IMR-90 (cell line): ENCODE results near the gene CCDC182. TPM values are rescaled to one million over a fixed set of nuclear protein-coding genes. Genes with fewer than 3 reads are reported as not detected.

Experiments used
- ATAC-seq: fragments of 200-7000 bp; cut with Tn5 transposase; 2 replicates; pipeline ENCODE4 v1.9.1; 2020; ENCODE audit warnings: low read depth, mild to moderate bottlenecking, moderate library complexity
- BruUV-seq: library from RNA; stranded (reverse); fragments of 400-500 nt; replicated peaks from 2 replicates; lab custom pipeline; 2021; lab: Mats Ljungman, UMichigan
- CTCF ChIA-PET: fragments of 300-600 bp; formaldehyde crosslinking; extraction: SDS; loops from one replicate; lab custom pipeline; 2021; ENCODE audit warnings: antibody characterized with exemption; lab: Yijun Ruan, JAX
- POLR2A ChIA-PET: fragments of 300-600 bp; sonication (Branson Sonifier 250); formaldehyde crosslinking; loops from one replicate; lab custom pipeline; 2022; ENCODE audit warnings: antibody characterized with exemption; ENCODE audit not compliant: unreplicated experiment; lab: Charles Lee
- DNase-seq: peaks from one replicate; pipeline ENCODE4 v3.0.0; 2013
- H2AFZ ChIP-seq: replicated peaks from 2 replicates; pipeline ENCODE3; 2013; ENCODE audit warnings: low read length, mild to moderate bottlenecking; ENCODE audit not compliant: poor library complexity
- H2AK5ac ChIP-seq: 2 replicates; pipeline ENCODE4 v1.6.1; 2013; ENCODE audit warnings: low read depth, low read length, inconsistent platforms
- H2AK9ac ChIP-seq: replicated peaks from 2 replicates; pipeline ENCODE3; 2013; ENCODE audit warnings: mild to moderate bottlenecking, low read depth, low read length, moderate library complexity; ENCODE audit not compliant: poor library complexity
- H2BK120ac ChIP-seq: 2 replicates; pipeline ENCODE4 v1.6.1; 2013; ENCODE audit warnings: low read depth, low read length, inconsistent platforms
- H2BK15ac ChIP-seq: 3 replicates; pipeline ENCODE4 v1.6.1; 2013; ENCODE audit warnings: low read depth, low read length, inconsistent platforms
- H2BK20ac ChIP-seq: 2 replicates; pipeline ENCODE4 v1.6.1; 2013; ENCODE audit warnings: low read depth, mild to moderate bottlenecking, inconsistent platforms, low read length, moderate library complexity
- H2BK5ac ChIP-seq: 2 replicates; pipeline ENCODE4 v1.6.1; 2013; ENCODE audit warnings: mild to moderate bottlenecking, low read depth, low read length, inconsistent platforms; ENCODE audit not compliant: poor library complexity, severe bottlenecking
- H3K14ac ChIP-seq: replicated peaks from 2 replicates; pipeline ENCODE4 v1.6.1; 2013; ENCODE audit warnings: low read depth, low read length, inconsistent platforms
- H3K18ac ChIP-seq: 2 replicates; pipeline ENCODE4 v1.6.1; 2013; ENCODE audit warnings: low read depth, low read length, control low read depth
- H3K23ac ChIP-seq: 2 replicates; pipeline ENCODE4 v1.6.1; 2013; ENCODE audit warnings: low read depth, low read length, inconsistent platforms
- H3K27ac ChIP-seq: 2 replicates; pipeline ENCODE4 v1.5.1; 2013; ENCODE audit warnings: mild to moderate bottlenecking, control low read depth, low read length; ENCODE audit not compliant: insufficient read depth
- H3K27me3 ChIP-seq: 2 replicates; pipeline ENCODE4 v1.6.1; 2013; ENCODE audit warnings: low read length; ENCODE audit not compliant: control insufficient read depth, insufficient read depth
- H3K36me3 ChIP-seq: 2 replicates; pipeline ENCODE4 v1.6.1; 2013; ENCODE audit warnings: low read length, mixed read lengths; ENCODE audit not compliant: control insufficient read depth, insufficient read depth
- H3K4ac ChIP-seq: 2 replicates; pipeline ENCODE4 v1.6.1; 2013; ENCODE audit warnings: low read depth, low read length, inconsistent platforms
- H3K4me1 ChIP-seq: 2 replicates; pipeline ENCODE4 v1.6.1; 2013; ENCODE audit warnings: low read length, mixed read lengths; ENCODE audit not compliant: control insufficient read depth, insufficient read depth
- H3K4me2 ChIP-seq: 2 replicates; pipeline ENCODE4 v1.6.1; 2013; ENCODE audit warnings: low read depth, mild to moderate bottlenecking, control low read depth, low read length, moderate library complexity
- H3K4me3 ChIP-seq: 2 replicates; pipeline ENCODE4 v1.5.1; 2013; ENCODE audit warnings: low read depth, mild to moderate bottlenecking, control low read depth, low read length, moderate library complexity; ENCODE audit not compliant: insufficient read depth
- H3K56ac ChIP-seq: 2 replicates; pipeline ENCODE4 v1.6.1; 2013; ENCODE audit warnings: low read length, inconsistent platforms; ENCODE audit not compliant: insufficient read depth; ENCODE audit errors: extremely low read depth
- H3K79me1 ChIP-seq, 2 experiments: 2 replicates each; pipeline ENCODE4 v1.6.1; 2013; ENCODE audit warnings: low read length in 2 of 2, inconsistent platforms in 1 of 2, low read depth in 1 of 2
- H3K9ac ChIP-seq: 2 replicates; pipeline ENCODE4 v1.6.1; 2013; ENCODE audit warnings: low read depth, low read length, control low read depth
- H3K9me1 ChIP-seq: 2 replicates; pipeline ENCODE4 v1.6.1; 2013; ENCODE audit warnings: low read length, inconsistent platforms; ENCODE audit not compliant: insufficient read depth
- H3K9me3 ChIP-seq: 2 replicates; pipeline ENCODE4 v1.6.1; 2013; ENCODE audit warnings: low read length; ENCODE audit not compliant: control insufficient read depth, insufficient read depth
- H4K20me1 ChIP-seq: 2 replicates; pipeline ENCODE4 v1.6.1; 2013; ENCODE audit warnings: low read length, inconsistent platforms; ENCODE audit not compliant: insufficient read depth
- H4K5ac ChIP-seq: 2 replicates; pipeline ENCODE4 v1.6.1; 2013; ENCODE audit warnings: mild to moderate bottlenecking, low read depth, low read length, control low read depth
- H4K8ac ChIP-seq, 2 experiments: 2 replicates each; pipeline ENCODE4 v1.6.1; 2013; ENCODE audit warnings: low read depth in 2 of 2, low read length in 2 of 2, control low read depth in 1 of 2, inconsistent platforms in 1 of 2
- H4K91ac ChIP-seq: 2 replicates; pipeline ENCODE4 v1.6.1; 2013; ENCODE audit warnings: low read depth, low read length, inconsistent platforms; ENCODE audit not compliant: insufficient read depth
- CEBPB ChIP-seq: IDR thresholded peaks from 2 replicates; pipeline ENCODE4 v1.6.1; 2012; ENCODE audit warnings: low read depth, low read length, improper control_type of control experiment
- USF2 ChIP-seq: fragments of 150-350 bp; IDR thresholded peaks from 2 replicates; pipeline ENCODE4 v1.6.1; 2017; ENCODE audit warnings: mild to moderate bottlenecking, antibody characterized with exemption, low read length, low read depth
- WGBS, 2 experiments: methylation state at CpG; one replicate each; pipeline versions ENCODE4 v1.1.5 to v1.1.7; 2013; ENCODE audit warnings: missing lambda C conversion rate in 2 of 2; ENCODE audit not compliant: insufficient read length in 1 of 2; ENCODE audit errors: extremely low coverage in 2 of 2; 5-methylcytosine and 5-hydroxymethylcytosine counted together
- dilution Hi-C: fragments of 300-500 bp; cut with HindIII; formaldehyde crosslinking; loops from one replicate; pipeline ENCODE4 v1.14.3; 2018; ENCODE audit warnings: low sequenced_read_pairs; ENCODE audit not compliant: unreplicated experiment
- in situ Hi-C: fragments of 300-500 bp; cut with MboI; formaldehyde crosslinking; loops from 3 replicates; pipeline ENCODE4 v1.14.3; 2019; ENCODE audit warnings: low sequenced_read_pairs, inconsistent platforms, mixed read lengths
- intact Hi-C: fragments of 100-400 bp; cut with micrococcal nuclease; formaldehyde crosslinking; loops from 2 replicates; pipeline ENCODE4 v1.10.0; 2022
- polyA plus RNA-seq, 3 experiments: library from polyadenylated mRNA; depleted of rRNA; stranded (reverse); fragments of >200 nt; gene quantifications; 2 replicates each; pipeline ENCODE4 v1.2.3, GENCODE V29; 2012; ENCODE audit warnings: low replicate concordance in 1 of 3
- total RNA-seq: library from RNA; depleted of rRNA; stranded (reverse); fragments of >200 nt; gene quantifications from 2 replicates; pipeline ENCODE4 v1.2.3, GENCODE V29; 2012

The CCDC182 gene
- total and polyA plus RNA-seq, 2 of the 4 experiments (the other 2 are of a cell fraction): not detected

GRCh38 chr17:57735707-57736106, 9.4 kb downstream of the CCDC182 start:
- no peak overlapping the region for H4K91ac ChIP-seq
- no peak overlapping the region for H2AK9ac ChIP-seq
- no peaks in the 10 kb centered on the region for H3K36me3 ChIP-seq
- no peak overlapping the region for H2BK120ac ChIP-seq
- H4K8ac ChIP-seq: no peak overlapping the region
- no peak overlapping the region for H3K4ac ChIP-seq
- H2BK20ac ChIP-seq: no peak overlapping the region
- no peak overlapping the region for H2AK5ac ChIP-seq
- no peak overlapping the region for H2BK15ac ChIP-seq
- H3K14ac ChIP-seq: no peak overlapping the region
- no peaks in the 10 kb centered on the region for H3K9me1 ChIP-seq
- no peak overlapping the region for H3K9ac ChIP-seq
- intact Hi-C loops: no loop called here
- dilution Hi-C loops: no loop called here
- WGBS, 2 experiments: no CpG with 5 or more reads among the region's 6 CpGs
- BruUV-seq: no TSS peak
- DNase-seq (no peak), ATAC-seq (no peak)
- no peaks in the 10 kb centered on the region for H3K4me1 ChIP-seq
- no peaks in the 10 kb centered on the region for H3K9me3 ChIP-seq
- H3K4me2 ChIP-seq: no peak overlapping the region
- H3K79me1 ChIP-seq: no peaks in the 10 kb centered on the region
- POLR2A ChIA-PET: no interaction called here
- H3K27me3 ChIP-seq: peaks cover 40% of the 10 kb centered on the region
- in situ Hi-C loops: no loop called here
- no peak overlapping the region for H3K56ac ChIP-seq
- CTCF ChIA-PET: no interaction called here
- no peak for TF ChIP-seq USF2
- no peak for TF ChIP-seq CEBPB
- no peak overlapping the region for H3K27ac ChIP-seq
- H2BK5ac ChIP-seq: no peak overlapping the region
- H3K4me3 ChIP-seq: no peak overlapping the region
- H3K23ac ChIP-seq: no peak overlapping the region
- no peak overlapping the region for H4K5ac ChIP-seq
- H3K18ac ChIP-seq: no peak overlapping the region
- no peak overlapping the region for H2AFZ ChIP-seq
- no peaks in the 10 kb centered on the region for H4K20me1 ChIP-seq
